ENCODE measurements around the gene INTS11.

INTS11 gene

GRCh38 chr1:1326075-1326605, 1.7 kb upstream of the INTS11 start:
- H3K4me3 ChIP-seq, result peak overlapping the region; percentile 100
- no peak overlapping the region for H3K27ac ChIP-seq

GRCh38 chr1:1325288-1326074, 1.0 kb upstream of the INTS11 start:
- no peak for DNase-seq (ENCODE audit: low spot score)
- H3K4me3 ChIP-seq, result peak overlapping the region; percentile 100
- TF ChIP-seq CTCF (IDR thresholded peaks at IDR 0.05), result no peak
- peak overlapping the region; percentile 81 to 96 for H3K27ac ChIP-seq

More at GRCh38 chr1:1326075-1326605, 1.7 kb upstream of the INTS11 start:
- no peak for TF ChIP-seq CTCF (IDR thresholded peaks at IDR 0.05)
- DNase-seq (ENCODE audit: low spot score), result no peak

- no peak for TF ChIP-seq CTCF (IDR thresholded peaks at IDR 0.05)
- Histone ChIP-seq H3K4me3 (peak overlapping the region; percentile 100), H3K27ac (peak overlapping the region; percentile 81 to 96)
- DNase-seq (ENCODE audit: low spot score), result no peak
Observed at GRCh38 chr1:1324084-1324523, 356 bp downstream of the INTS11 start.

- TF ChIP-seq CTCF (IDR thresholded peaks at IDR 0.05), result no peak
- no peak overlapping the region for H3K4me3 ChIP-seq
- no peak overlapping the region for H3K27ac ChIP-seq
- no peak for DNase-seq (ENCODE audit: low spot score)
Observed at GRCh38 chr1:1322952-1323351, 1.5 kb downstream of the INTS11 start.

GRCh38 chr1:1322418-1322817, 2.0 kb downstream of the INTS11 start:
- DNase-seq (ENCODE audit: low spot score), result no peak
- no peak overlapping the region for H3K27ac ChIP-seq
- no peak for TF ChIP-seq CTCF (IDR thresholded peaks at IDR 0.05)
- no peak overlapping the region for H3K4me3 ChIP-seq

GRCh38 chr1:1321477-1321876, 3.0 kb downstream of the INTS11 start:
- no peak overlapping the region for H3K27ac ChIP-seq

More at GRCh38 chr1:1321477-1321876, 3.0 kb downstream of the INTS11 start:
- no peak for DNase-seq (ENCODE audit: low spot score)
- no peak overlapping the region for H3K4me3 ChIP-seq
- TF ChIP-seq CTCF (IDR thresholded peaks at IDR 0.05), result no peak
